ENCODE data around the gene RAB31.

- no peak for TF ChIP-seq POLR2AphosphoS5 (IDR thresholded peaks at IDR 0.05; ENCODE audit: low read depth, low read length)
- TF ChIP-seq POLR2A (IDR thresholded peaks at IDR 0.05; ENCODE audit: low read depth, low read length), result no peak
Measured at GRCh38 chr18:9856092-9856491, 148.0 kb downstream of the RAB31 start.

Data from GM12891 (cell line).